Esophagus muscularis mucosa (tissue), 4 donors: ENCODE measurements around the gene TPTE2. TPM values are rescaled to one million over a fixed set of nuclear protein-coding genes. Genes with fewer than 3 reads are reported as not detected.
"Not testable (repeated sequence)": the region's sequence is repeated elsewhere in the genome, so short reads cannot be mapped to it uniquely, and the experiment has no call there.

Experiments used
- DNase-seq: peaks from one replicate; pipeline ENCODE4 v3.0.0-alpha.2; 2017; ENCODE audit errors: extremely low spot score
- H3K27ac ChIP-seq, 4 donors: fragments of 200-600 bp; sonication (generic); replicated peaks in 1 of 4; 1 replicate in 3 of 4; 2 replicates in 1 of 4; pipeline ENCODE4 v1.5.1; 2016 to 2019; ENCODE audit warnings: mild to moderate bottlenecking in 1 of 4
- H3K27me3 ChIP-seq, 4 donors: fragments of 200-600 bp; sonication (generic); one replicate each; pipeline versions ENCODE4 v1.5.1 to v1.6.0; 2016 to 2019
- H3K36me3 ChIP-seq, 4 donors: fragments of 200-600 bp; sonication (generic); one replicate each; pipeline ENCODE4 v1.5.1; 2016 to 2019
- H3K4me1 ChIP-seq, 4 donors: fragments of 200-600 bp; sonication (generic); one replicate each; pipeline ENCODE4 v1.5.1; 2016 to 2019
- H3K4me3 ChIP-seq, 4 donors: fragments of 200-600 bp; sonication (generic); 1 replicate in 2 of 4; 2 replicates in 2 of 4; pipeline ENCODE4 v1.5.1; 2016 to 2019; ENCODE audit warnings: mild to moderate bottlenecking in 4 of 4, moderate library complexity in 1 of 4
- H3K9me3 ChIP-seq, 4 donors: fragments of 200-600 bp; sonication (generic); 1 replicate in 3 of 4; 2 replicates in 1 of 4; pipeline ENCODE4 v1.5.1; 2016 to 2019
- CTCF ChIP-seq, 3 experiments: fragments of 200-600 bp in 2 of 3; fragments of 450-650 bp in 1 of 3; sonication (generic) in 2 of 3; IDR thresholded peaks; one replicate each; pipeline ENCODE4 v1.5.1; 2017 to 2019; ENCODE audit warnings: antibody characterized with exemption in 3 of 3, mild to moderate bottlenecking in 2 of 3, moderate library complexity in 1 of 3
- EP300 ChIP-seq: sonication (generic); formaldehyde crosslinking; IDR thresholded peaks from one replicate; pipeline ENCODE4 v1.6.1; 2017; ENCODE audit warnings: antibody characterized with exemption
- POLR2A ChIP-seq: fragments of 450-650 bp; IDR thresholded peaks from one replicate; pipeline ENCODE4 v1.6.1; 2017; ENCODE audit warnings: antibody characterized with exemption, moderate library complexity, mild to moderate bottlenecking, low read depth
- POLR2AphosphoS5 ChIP-seq, 2 donors: sonication (generic); formaldehyde crosslinking; IDR thresholded peaks; one replicate each; pipeline ENCODE4 v1.6.1; 2017; ENCODE audit warnings: antibody characterized with exemption in 2 of 2
- WGBS: methylation state at CpG from one replicate; pipeline ENCODE4 v1.1.5; 2018; 5-methylcytosine and 5-hydroxymethylcytosine counted together
- intact Hi-C: fragments of 100-400 bp; cut with DNase I; formaldehyde crosslinking; loops from one replicate; pipeline ENCODE4 v1.15.1; 2023
- total RNA-seq, 4 donors: library from RNA; depleted of rRNA; stranded (reverse); fragments of >200 nt; gene quantifications; one replicate each; pipeline versions ENCODE4 v1.1.0 to v1.2.1, GENCODE V29; 2016

Gene TPTE2
- total RNA-seq, 4 donors from 2014 or later = 0.29 TPM; not detected in 3

- Histone ChIP-seq H3K9me3 (no peaks in the 10 kb centered on the region), H3K27ac (no peak overlapping the region), H3K27me3 (no peaks in the 10 kb centered on the region), H3K36me3 (no peaks in the 10 kb centered on the region), H3K4me3 (no peak overlapping the region), H3K4me1 (no peaks in the 10 kb centered on the region)
- 82% methylated on average over 9 of the region's 9 CpGs for WGBS
- no peak for DNase-seq
- intact Hi-C loops = no loop called here
- TF ChIP-seq EP300 = no peak
- no peak for TF ChIP-seq POLR2AphosphoS5 (IDR thresholded peaks at IDR 0.05)
- no peak for TF ChIP-seq POLR2A
- TF ChIP-seq CTCF (IDR thresholded peaks at IDR 0.05) = no peak
Measured at GRCh38 chr13:19573120-19573716, 11.9 kb upstream of the TPTE2 start.

GRCh38 chr13:19572280-19572679, 10.9 kb upstream of the TPTE2 start:
- Histone ChIP-seq H3K36me3 (no peaks in the 10 kb centered on the region), H3K4me3 (no peak overlapping the region), H3K9me3 (no peaks in the 10 kb centered on the region), H3K27me3 (no peaks in the 10 kb centered on the region), H3K27ac (no peak overlapping the region), H3K4me1 (no peaks in the 10 kb centered on the region)
- DNase-seq = no peak
- intact Hi-C loops = no loop called here
- TF ChIP-seq POLR2A (no peak), POLR2AphosphoS5 (IDR thresholded peaks at IDR 0.05) (no peak), CTCF (IDR thresholded peaks at IDR 0.05) (no peak), EP300 (no peak)
- 79% methylated on average over 4 of the region's 4 CpGs for WGBS

GRCh38 chr13:19567820-19568534, 6.6 kb upstream of the TPTE2 start:
- no peak overlapping the region for H3K4me3 ChIP-seq
- intact Hi-C loops = no loop called here
- no peaks in the 10 kb centered on the region for H3K36me3 ChIP-seq
- H3K4me1 ChIP-seq = peaks cover 0 to 5% (median 2%) of the 10 kb centered on the region in 4 donors
- WGBS = 67% methylated on average over 1 of the region's 1 CpG
- DNase-seq = no peak
- peaks cover 0 to 8% (median 1%) of the 10 kb centered on the region in 4 donors for H3K27me3 ChIP-seq
- H3K9me3 ChIP-seq = no peaks in the 10 kb centered on the region
- H3K27ac ChIP-seq = no peak overlapping the region
- TF ChIP-seq CTCF (IDR thresholded peaks at IDR 0.05) (no peak), POLR2A (no peak), EP300 (no peak), POLR2AphosphoS5 (IDR thresholded peaks at IDR 0.05) (no peak)

- peaks cover 0 to 5% (median 2%) of the 10 kb centered on the region in 4 donors for H3K4me1 ChIP-seq
- TF ChIP-seq POLR2AphosphoS5 (IDR thresholded peaks at IDR 0.05) (no peak), POLR2A (no peak), CTCF (IDR thresholded peaks at IDR 0.05) (no peak), EP300 (no peak)
- no peak overlapping the region for H3K27ac ChIP-seq
- H3K9me3 ChIP-seq = no peaks in the 10 kb centered on the region
- intact Hi-C loops = no loop called here
- no peaks in the 10 kb centered on the region for H3K36me3 ChIP-seq
- DNase-seq = no peak
- WGBS = 88% methylated on average over 13 of the region's 28 CpGs
- peaks cover 0 to 8% (median 1%) of the 10 kb centered on the region in 4 donors for H3K27me3 ChIP-seq
- no peak overlapping the region for H3K4me3 ChIP-seq
Measured at GRCh38 chr13:19561585-19561984, 253 bp upstream of the TPTE2 start.

GRCh38 chr13:19560672-19561071, 660 bp downstream of the TPTE2 start:
- intact Hi-C loops, DNase-seq, H3K27me3 ChIP-seq, H3K9me3 ChIP-seq, H3K27ac ChIP-seq, H3K4me1 ChIP-seq, H3K36me3 ChIP-seq, H3K4me3 ChIP-seq: not testable (repeated sequence)
- WGBS = 97% methylated on average over 5 of the region's 22 CpGs

- H3K4me1 ChIP-seq, intact Hi-C loops, DNase-seq, H3K27ac ChIP-seq, H3K36me3 ChIP-seq, H3K9me3 ChIP-seq, H3K4me3 ChIP-seq, H3K27me3 ChIP-seq: not testable (repeated sequence)
- WGBS = no CpG with 5 or more reads among the region's 10 CpGs
Measured at GRCh38 chr13:19559739-19560138, 1.6 kb downstream of the TPTE2 start.

- H3K27me3 ChIP-seq, H3K36me3 ChIP-seq, DNase-seq, intact Hi-C loops, H3K4me3 ChIP-seq, H3K4me1 ChIP-seq, H3K27ac ChIP-seq, H3K9me3 ChIP-seq: not testable (repeated sequence)
- 61% methylated on average over 3 of the region's 4 CpGs for WGBS
Measured at GRCh38 chr13:19557287-19557686, 4.0 kb downstream of the TPTE2 start.

GRCh38 chr13:19549245-19549644, 12.1 kb downstream of the TPTE2 start:
- H3K9me3 ChIP-seq, H3K27ac ChIP-seq, H3K4me1 ChIP-seq, H3K4me3 ChIP-seq, DNase-seq, H3K36me3 ChIP-seq, H3K27me3 ChIP-seq: not testable (repeated sequence)
- intact Hi-C loops = loop anchor here (10.0 kb wide), 1 partner anchor 1726 kb away; no protein-coding TSS in a partner anchor
- 70% methylated on average over 3 of the region's 4 CpGs for WGBS
